Astrocyte (in vitro differentiated cells and primary cell): Measurements from ENCODE around the gene THOP1. TPM values are rescaled to one million over a fixed set of nuclear protein-coding genes. Genes with fewer than 3 reads are reported as not detected.

ENCODE experiments used
- DNase-seq: peaks from one replicate; pipeline ENCODE4 v3.0.0-alpha.2; 2010; ENCODE audit warnings: low read depth
- FAIRE-seq: peaks from 2 replicates; lab custom pipeline; 2011; peaks lifted over from hg19 to GRCh38; lab: Jason Lieb, UNC
- H2AFZ ChIP-seq: 2 replicates; pipeline ENCODE4 v1.6.0; 2012; ENCODE audit warnings: low read depth, low read length, inconsistent platforms
- H3K27ac ChIP-seq: 2 replicates; pipeline ENCODE4 v1.5.1; 2011; ENCODE audit warnings: low read depth, low read length, inconsistent platforms
- H3K27me3 ChIP-seq: 2 replicates; pipeline ENCODE4 v1.6.0; 2011; ENCODE audit warnings: low read length, inconsistent platforms; ENCODE audit not compliant: insufficient read depth
- H3K36me3 ChIP-seq: 2 replicates; pipeline ENCODE4 v1.5.1; 2011; ENCODE audit warnings: low read length, inconsistent platforms; ENCODE audit not compliant: insufficient read depth
- H3K4me1 ChIP-seq: 2 replicates; pipeline ENCODE4 v1.5.1; 2011; ENCODE audit warnings: low read length, inconsistent platforms; ENCODE audit not compliant: insufficient read depth
- H3K4me2 ChIP-seq: 2 replicates; pipeline ENCODE4 v1.6.0; 2012; ENCODE audit warnings: low read length, inconsistent platforms
- H3K4me3 ChIP-seq: 2 replicates; pipeline ENCODE4 v1.5.1; 2011; ENCODE audit warnings: low read depth, mild to moderate bottlenecking, low read length, inconsistent platforms; ENCODE audit not compliant: insufficient read depth
- H3K79me2 ChIP-seq: 2 replicates; pipeline ENCODE4 v1.6.0; 2012; ENCODE audit warnings: mild to moderate bottlenecking, low read length, inconsistent platforms; ENCODE audit not compliant: insufficient read depth
- H3K9ac ChIP-seq: 2 replicates; pipeline ENCODE4 v1.6.0; 2012; ENCODE audit warnings: mild to moderate bottlenecking, low read length, inconsistent platforms
- H3K9me3 ChIP-seq: 2 replicates; pipeline ENCODE4 v1.5.1; 2012; ENCODE audit warnings: low read depth, mild to moderate bottlenecking, low read length, inconsistent platforms; ENCODE audit not compliant: insufficient read depth
- H4K20me1 ChIP-seq: 2 replicates; pipeline ENCODE4 v1.6.0; 2012; ENCODE audit warnings: low read length, inconsistent platforms; ENCODE audit not compliant: insufficient read depth
- H3K27ac Mint-ChIP-seq: one replicate; pipeline ENCODE4 v1.8.0; 2021; ENCODE audit warnings: mild to moderate bottlenecking, mixed read lengths; ENCODE audit not compliant: unreplicated experiment
- H3K27me3 Mint-ChIP-seq: one replicate; pipeline ENCODE4 v1.8.0; 2021; ENCODE audit warnings: low read depth, mixed read lengths; ENCODE audit not compliant: unreplicated experiment
- H3K36me3 Mint-ChIP-seq: one replicate; pipeline ENCODE4 v1.8.0; 2021; ENCODE audit warnings: low read depth, mixed read lengths; ENCODE audit not compliant: unreplicated experiment
- H3K4me1 Mint-ChIP-seq: one replicate; pipeline ENCODE4 v1.8.0; 2021; ENCODE audit warnings: low read depth, mixed read lengths; ENCODE audit not compliant: unreplicated experiment
- H3K4me3 Mint-ChIP-seq: one replicate; pipeline ENCODE4 v1.8.0; 2021; ENCODE audit warnings: mild to moderate bottlenecking, moderate library complexity, mixed read lengths; ENCODE audit not compliant: unreplicated experiment
- H3K9me3 Mint-ChIP-seq: one replicate; pipeline ENCODE4 v1.8.0; 2021; ENCODE audit warnings: mild to moderate bottlenecking, mixed read lengths; ENCODE audit not compliant: unreplicated experiment
- CTCF ChIP-seq: IDR thresholded peaks from 2 replicates; pipeline ENCODE4 v1.5.1; 2011; ENCODE audit warnings: low read depth, mild to moderate bottlenecking, inconsistent platforms, low read length, moderate library complexity; ENCODE audit not compliant: insufficient read depth
- EZH2 ChIP-seq: IDR thresholded peaks from 2 replicates; pipeline ENCODE4 v1.6.1; 2012; ENCODE audit warnings: mild to moderate bottlenecking, low read length, inconsistent platforms; ENCODE audit not compliant: insufficient read depth
- total RNA-seq: library from RNA; stranded (reverse); gene quantifications from 2 replicates; pipeline ENCODE4 v1.2.1, GENCODE V29; 2021

Gene THOP1
- total RNA-seq, 1 donor from 2014 or later = 73.4 TPM

GRCh38 chr19:2770055-2771013 is 15.0 kb upstream of the THOP1 start:
- Histone ChIP-seq H3K27ac (no peak overlapping the region), H3K4me2 (no peak overlapping the region), H2AFZ (no peak overlapping the region), H3K9ac (no peak overlapping the region), H3K9me3 (no peaks in the 10 kb centered on the region), H3K4me1 (peaks cover 1% of the 10 kb centered on the region), H3K79me2 (peaks cover 68% of the 10 kb centered on the region), H4K20me1 (peaks cover 67% of the 10 kb centered on the region), H3K4me3 (no peak overlapping the region), H3K36me3 (no peaks in the 10 kb centered on the region), H3K27me3 (no peaks in the 10 kb centered on the region)
- no peak for TF ChIP-seq CTCF
- TF ChIP-seq EZH2 = no peak
- peaks cover 4% of the 10 kb centered on the region for H3K36me3 Mint-ChIP-seq
- no peaks in the 10 kb centered on the region for H3K9me3 Mint-ChIP-seq
- H3K4me3 Mint-ChIP-seq = no peak overlapping the region
- no peaks in the 10 kb centered on the region for H3K27me3 Mint-ChIP-seq
- no peak overlapping the region for H3K27ac Mint-ChIP-seq
- FAIRE-seq (no peak), DNase-seq (no peak)
- H3K4me1 Mint-ChIP-seq = peaks cover 8% of the 10 kb centered on the region

GRCh38 chr19:2771786-2772674 is 13.3 kb upstream of the THOP1 start:
- no peak overlapping the region for H2AFZ ChIP-seq
- H3K36me3 ChIP-seq = no peaks in the 10 kb centered on the region
- peaks cover 84% of the 10 kb centered on the region for H4K20me1 ChIP-seq
- H3K36me3 Mint-ChIP-seq = peaks cover 7% of the 10 kb centered on the region
- H3K79me2 ChIP-seq = peaks cover 85% of the 10 kb centered on the region
- H3K9me3 ChIP-seq = no peaks in the 10 kb centered on the region
- DNase-seq (no peak), FAIRE-seq (no peak)
- no peak overlapping the region for H3K4me3 ChIP-seq
- no peaks in the 10 kb centered on the region for H3K27me3 Mint-ChIP-seq
- H3K4me3 Mint-ChIP-seq = no peak overlapping the region
- TF ChIP-seq EZH2 (no peak), CTCF (no peak)
- H3K27ac Mint-ChIP-seq = no peak overlapping the region
- no peaks in the 10 kb centered on the region for H3K27me3 ChIP-seq
- peaks cover 6% of the 10 kb centered on the region for H3K4me1 ChIP-seq
- no peak overlapping the region for H3K4me2 ChIP-seq
- peaks cover 16% of the 10 kb centered on the region for H3K4me1 Mint-ChIP-seq
- no peak overlapping the region for H3K9ac ChIP-seq
- H3K27ac ChIP-seq = no peak overlapping the region
- H3K9me3 Mint-ChIP-seq = no peaks in the 10 kb centered on the region
